ENCODE data around the gene ZNF496. TPM values are rescaled to one million over a fixed set of nuclear protein-coding genes. Genes with fewer than 3 reads are reported as not detected.

ZNF496 gene
- total RNA-seq = 28.9 and 36.8 TPM in 2 replicates

DNA sequence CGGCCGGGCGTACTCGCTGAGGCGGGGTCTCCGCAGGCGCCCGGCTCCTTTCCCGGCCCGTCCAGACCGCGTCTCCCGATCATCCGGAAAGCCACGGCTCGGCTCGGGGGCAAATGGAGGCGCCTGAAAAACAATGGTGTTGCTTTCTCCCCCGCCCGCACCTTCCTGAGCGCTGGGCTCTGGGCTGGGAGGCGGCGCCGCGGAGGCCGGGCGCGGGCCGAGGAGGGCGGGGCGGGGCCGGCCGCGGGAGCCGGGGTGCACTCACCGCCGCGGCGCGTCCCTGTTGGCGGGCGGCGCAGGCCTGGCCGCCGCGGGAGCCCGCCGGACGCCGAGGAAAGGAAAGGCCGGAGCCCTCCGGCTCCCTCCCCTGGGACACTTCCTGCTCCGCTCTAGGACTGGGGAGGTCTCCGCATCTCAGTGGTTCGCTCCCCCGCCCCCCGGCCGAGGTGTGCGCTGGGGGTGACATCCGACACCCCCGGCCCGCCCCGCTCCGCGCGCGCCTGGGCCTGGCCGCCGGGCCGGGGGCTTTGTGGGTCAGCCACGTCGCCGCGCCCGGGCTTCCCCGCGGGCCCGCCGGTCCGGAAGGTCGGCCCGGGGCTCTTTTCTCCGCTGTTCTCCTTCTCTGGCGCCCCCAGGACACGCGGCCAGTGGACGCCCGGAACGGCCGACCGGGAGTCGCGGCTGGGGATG lies at the start of gene ZNF496:
TSS of gene ZNF496 (minus strand) at position 343 of the 690 bp plus-strand sequence. CDS start 2,289 bp downstream, outside the sequence.

DNA sequence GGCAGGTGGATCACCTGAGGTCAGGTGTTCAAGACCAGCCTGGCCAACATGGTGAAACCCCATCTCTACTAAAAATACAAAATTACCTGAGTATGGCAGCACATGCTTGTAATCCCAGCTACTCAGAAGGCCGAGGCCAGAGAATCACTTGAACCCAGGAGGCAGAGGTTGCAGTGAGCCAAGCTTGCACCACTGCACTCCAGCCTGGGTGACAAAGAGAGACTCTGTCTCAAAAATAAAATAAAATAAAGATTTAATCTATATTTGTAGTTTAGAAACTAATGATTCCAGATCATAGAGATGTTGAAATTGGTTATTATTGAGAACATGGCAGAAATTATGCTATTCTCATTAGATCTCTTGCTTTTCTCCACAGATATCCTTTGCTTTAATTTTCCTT lies 75.9 kb downstream of the ZNF496 start, which contains the start of gene VN1R5:
TSS of gene VN1R5 (plus strand) at position 301 of the 400 bp plus-strand sequence.

Small RNA genes lying within 50 kb of the gene (small RNA-seq; reads per million reads assigned to genes)
- not detected for gene RF00019

Other genes with a start within 250 kb of the ZNF496 start
- 5.6 and 10.5 TPM in 2 replicates for gene ZNF669, start 227.5 kb downstream of the ZNF496 start, total RNA-seq
- 39.0 and 57.4 TPM in 2 replicates for gene ZNF124, start 159.8 kb downstream of the ZNF496 start, total RNA-seq
- gene VN1R5, start 75.8 kb downstream of the ZNF496 start, total RNA-seq = not detected in 2 replicates
- 0.16 and 0.24 TPM in 2 replicates for gene NLRP3, start 84.3 kb upstream of the ZNF496 start, total RNA-seq
- gene OR2B11, start 126.2 kb upstream of the ZNF496 start, total RNA-seq = not detected in 2 replicates
- gene OR2C3, start 204.6 kb upstream of the ZNF496 start, total RNA-seq = under 0.01 TPM in 2 replicates
- not detected in 2 replicates for gene GCSAML, start 217.3 kb upstream of the ZNF496 start, total RNA-seq

Measured in hair follicle dermal papilla cell (primary cell).